ENCODE results near the gene STX5. TPM values are rescaled to one million over a fixed set of nuclear protein-coding genes. Genes with fewer than 3 reads are reported as not detected.
A peak's percentile ranks its signal among the peaks of the same experiment; 100 is the strongest.

Gene STX5
- total and polyA plus RNA-seq, 9 of the 15 experiments (the other 6 are each of a cell fraction or from before 2014, with no cell fraction given): 2.8 to 28.6 (median 23.7) TPM

- TF ChIP-seq PTRF (tag; IDR thresholded peaks at IDR 0.05): no peak
- TF ChIP-seq CCAR2 (IDR thresholded peaks at IDR 0.05; ENCODE audit: low read depth, low read length): no peak
- no peak for TF ChIP-seq NELFE (IDR thresholded peaks at IDR 0.05; ENCODE audit: insufficient read depth, insufficient read length)
- peak; percentile 61; the same call in 1 of the 2 replicates for TF ChIP-seq GMEB1 (CRISPR knock-in tag; IDR thresholded peaks at IDR 0.05)
- TF ChIP-seq GABPB1 (CRISPR knock-in tag; IDR thresholded peaks at IDR 0.05): peak; percentile 85
- TF ChIP-seq PHF8 (IDR thresholded peaks at IDR 0.05; ENCODE audit: borderline replicate concordance, low read length): no peak
- TF ChIP-seq NKRF (IDR thresholded peaks at IDR 0.05; ENCODE audit: borderline replicate concordance): peak; percentile 87
- TF ChIP-seq RNF2 (IDR thresholded peaks at IDR 0.05): peak; percentile 100
- peak; percentile 100 for TF ChIP-seq HMG20B (CRISPR knock-in tag; IDR thresholded peaks at IDR 0.05)
- TF ChIP-seq SP2 (IDR thresholded peaks at IDR 0.05; ENCODE audit: extremely low read depth, low read depth, low read length, poor library complexity, severe bottlenecking): peak; percentile 32
- no peak for TF ChIP-seq TSC22D4 (tag; IDR thresholded peaks at IDR 0.05)
- TF ChIP-seq NFYB (IDR thresholded peaks at IDR 0.05; ENCODE audit: extremely low read depth, insufficient read length): peak; percentile 20
- peak; percentile 87 for TF ChIP-seq CREB3L1 (IDR thresholded peaks at IDR 0.05; ENCODE audit: borderline replicate concordance, low read depth)
- TF ChIP-seq DPF2 (IDR thresholded peaks at IDR 0.05): peak; percentile 91
- peak; percentile 81 to 92 for TF ChIP-seq MNT (conservative IDR thresholded peaks at IDR 0.05)
- TF ChIP-seq CEBPG (CRISPR knock-in tag; IDR thresholded peaks at IDR 0.05): no peak; the same call in 1 of the 2 replicates
- no peak for TF ChIP-seq CEBPG (tag; conservative IDR thresholded peaks at IDR 0.05 in 1 of 2, IDR thresholded peaks at IDR 0.05 in 1 of 2)
- TF ChIP-seq CBX3 (IDR thresholded peaks at IDR 0.05; ENCODE audit: borderline replicate concordance in 1 of 2, low read length in 2 of 2): peak in 1 of 2 experiments; percentile 93; a peak in 2 of 3 replicates
- TF ChIP-seq SMARCB1 (IDR thresholded peaks at IDR 0.05; ENCODE audit: insufficient read length, low read depth): no peak
- peak; percentile 96 for TF ChIP-seq MYNN (IDR thresholded peaks at IDR 0.05)
- TF ChIP-seq MYNN (CRISPR knock-in tag; IDR thresholded peaks at IDR 0.05): no peak
- peak; percentile 82; the same call in 1 of the 2 replicates for TF ChIP-seq TCF7 (IDR thresholded peaks at IDR 0.05; ENCODE audit: borderline replicate concordance)
Measured at GRCh38 chr11:62841361-62842170, 9.7 kb upstream of the STX5 start (continued).

All from K562 (cell line).